Hepatocyte (in vitro differentiated cells): ENCODE measurements around the gene RASSF4. TPM values are rescaled to one million over a fixed set of nuclear protein-coding genes. Genes with fewer than 3 reads are reported as not detected.

ENCODE experiments used
- DNase-seq: peaks from one replicate; pipeline ENCODE4 v3.0.0-alpha.2; 2016; ENCODE audit warnings: low spot score
- H2AFZ ChIP-seq: fragments of 200-600 bp; sonication (generic); 2 replicates; pipeline ENCODE4 v1.6.0; 2016; ENCODE audit warnings: antibody characterized with exemption, mild to moderate bottlenecking
- H3K27ac ChIP-seq: fragments of 200-600 bp; sonication (generic); 2 replicates; pipeline ENCODE4 v1.5.1; 2016; ENCODE audit warnings: mild to moderate bottlenecking
- H3K27me3 ChIP-seq: fragments of 200-600 bp; sonication (generic); 2 replicates; pipeline ENCODE4 v1.6.1; 2016
- H3K36me3 ChIP-seq: fragments of 200-600 bp; sonication (generic); replicated peaks from 2 replicates; pipeline ENCODE4 v1.5.1; 2016; ENCODE audit warnings: low read depth; ENCODE audit not compliant: insufficient read depth
- H3K4me1 ChIP-seq: fragments of 200-600 bp; sonication (generic); 2 replicates; pipeline ENCODE4 v1.5.1; 2016; ENCODE audit warnings: mild to moderate bottlenecking, moderate library complexity; ENCODE audit not compliant: insufficient read depth
- H3K4me2 ChIP-seq: fragments of 200-600 bp; sonication (generic); 2 replicates; pipeline ENCODE4 v1.6.0; 2016
- H3K4me3 ChIP-seq: fragments of 200-600 bp; sonication (generic); 2 replicates; pipeline ENCODE4 v1.5.1; 2016; ENCODE audit warnings: mild to moderate bottlenecking
- H3K79me2 ChIP-seq: fragments of 200-600 bp; sonication (generic); 2 replicates; pipeline ENCODE4 v1.6.0; 2017; ENCODE audit warnings: mild to moderate bottlenecking
- H3K9me2 ChIP-seq: fragments of 200-600 bp; sonication (generic); replicated peaks from 2 replicates; pipeline ENCODE4 v1.6.0; 2017; ENCODE audit warnings: mild to moderate bottlenecking; ENCODE audit not compliant: insufficient read depth
- H3K9me3 ChIP-seq: fragments of 200-600 bp; sonication (generic); 2 replicates; pipeline ENCODE4 v1.5.1; 2016; ENCODE audit warnings: low read depth, mild to moderate bottlenecking
- H4K20me1 ChIP-seq: fragments of 200-600 bp; sonication (generic); 2 replicates; pipeline ENCODE4 v1.6.0; 2016; ENCODE audit warnings: mild to moderate bottlenecking; ENCODE audit not compliant: insufficient read depth, poor library complexity, severe bottlenecking
- EZH2 ChIP-seq: fragments of 200-600 bp; sonication (generic); IDR thresholded peaks from 2 replicates; pipeline ENCODE4 v1.6.1; 2016; ENCODE audit warnings: antibody characterized with exemption, mild to moderate bottlenecking, borderline replicate concordance
- EZH2phosphoT487 ChIP-seq: fragments of 200-600 bp; sonication (generic); IDR thresholded peaks from one replicate; pipeline ENCODE4 v1.6.1; 2018; ENCODE audit warnings: antibody characterized with exemption, mild to moderate bottlenecking, low read depth, moderate library complexity; ENCODE audit not compliant: unreplicated experiment, severe bottlenecking
- WGBS: methylation state at CpG from one replicate; pipeline ENCODE4 v1.1.6; 2016; ENCODE audit warnings: low lambda C conversion rate; ENCODE audit errors: missing lambda C conversion rate; 5-methylcytosine and 5-hydroxymethylcytosine counted together
- polyA plus RNA-seq: library from polyadenylated mRNA; unstranded; fragments of >200 nt; fragmentation: Nextera tagmentation; extraction: Ambion mirVana; gene quantifications from 2 replicates; pipeline ENCODE4 v1.2.1, GENCODE V29; 2016
- total RNA-seq: library from RNA; depleted of rRNA; stranded (reverse); fragments of >200 nt; gene quantifications from 2 replicates; pipeline ENCODE4 v1.2.3, GENCODE V29; 2014
- TF ChIP-seq, protein P1 (sequence below): fragments of 200-600 bp; sonication (generic); IDR thresholded peaks from 2 replicates; pipeline ENCODE4 v1.5.1; 2016; ENCODE audit warnings: antibody characterized with exemption, mild to moderate bottlenecking; ENCODE audit not compliant: poor library complexity

The RASSF4 gene
- total and polyA plus RNA-seq, 2 experiments from 2014 or later: 19.2 to 20.1 TPM

DNA sequence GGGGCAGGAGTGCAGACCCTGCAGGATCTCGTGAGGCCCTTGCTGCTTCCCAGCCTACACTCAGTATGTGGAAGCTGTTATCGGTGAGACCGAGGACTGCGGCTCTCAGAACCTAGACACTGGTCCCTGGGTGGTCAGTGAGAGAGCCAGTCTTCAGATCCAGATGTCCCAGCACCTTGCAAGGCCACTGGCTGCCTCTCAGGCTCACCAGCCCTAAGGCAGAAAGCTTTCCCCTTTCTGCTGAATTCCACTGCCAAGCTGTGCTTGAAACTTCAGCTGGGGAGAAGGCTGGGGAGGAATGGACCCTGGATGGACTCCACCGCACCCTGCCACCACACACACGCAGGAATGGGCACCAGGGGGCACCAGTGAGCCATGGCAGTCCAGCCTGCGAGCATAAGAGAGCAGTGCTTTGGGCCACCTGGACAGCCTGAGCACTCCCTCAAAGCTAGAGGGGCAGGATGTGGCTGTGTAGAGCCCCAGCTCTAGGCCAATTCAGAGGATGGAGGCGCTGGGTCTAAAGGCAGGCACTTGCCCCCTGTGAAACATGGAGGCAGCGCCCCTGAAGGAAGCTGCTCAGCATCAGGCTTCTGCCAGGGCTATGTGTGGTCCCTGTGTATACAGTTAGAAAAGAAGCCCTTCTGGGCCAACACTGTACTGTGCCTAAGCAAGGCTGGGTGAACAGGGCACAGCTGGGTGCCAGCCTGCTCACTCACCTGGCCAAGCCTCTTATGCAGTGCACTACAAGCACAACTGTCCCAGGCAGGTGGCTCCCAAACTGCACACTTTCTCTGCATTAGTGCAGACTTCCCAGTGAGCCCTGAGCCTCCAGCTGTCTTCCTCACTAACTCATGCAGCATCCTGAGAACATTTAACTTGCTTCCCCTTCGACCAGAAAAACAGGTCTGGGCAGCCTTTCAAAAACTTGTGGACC is 26.8 kb upstream of the RASSF4 start:
- Histone ChIP-seq H4K20me1 (no peaks in the 10 kb centered on the region), H3K4me2 (no peak overlapping the region), H2AFZ (no peak overlapping the region), H3K79me2 (no peaks in the 10 kb centered on the region), H3K27me3 (no peaks in the 10 kb centered on the region), H3K9me2 (no peaks in the 10 kb centered on the region), H3K27ac (no peak overlapping the region), H3K9me3 (no peaks in the 10 kb centered on the region), H3K4me3 (no peak overlapping the region), H3K4me1 (no peaks in the 10 kb centered on the region), H3K36me3 (no peaks in the 10 kb centered on the region)
- WGBS: 47% methylated on average over 10 of the region's 10 CpGs
- TF ChIP-seq, protein P1, sequence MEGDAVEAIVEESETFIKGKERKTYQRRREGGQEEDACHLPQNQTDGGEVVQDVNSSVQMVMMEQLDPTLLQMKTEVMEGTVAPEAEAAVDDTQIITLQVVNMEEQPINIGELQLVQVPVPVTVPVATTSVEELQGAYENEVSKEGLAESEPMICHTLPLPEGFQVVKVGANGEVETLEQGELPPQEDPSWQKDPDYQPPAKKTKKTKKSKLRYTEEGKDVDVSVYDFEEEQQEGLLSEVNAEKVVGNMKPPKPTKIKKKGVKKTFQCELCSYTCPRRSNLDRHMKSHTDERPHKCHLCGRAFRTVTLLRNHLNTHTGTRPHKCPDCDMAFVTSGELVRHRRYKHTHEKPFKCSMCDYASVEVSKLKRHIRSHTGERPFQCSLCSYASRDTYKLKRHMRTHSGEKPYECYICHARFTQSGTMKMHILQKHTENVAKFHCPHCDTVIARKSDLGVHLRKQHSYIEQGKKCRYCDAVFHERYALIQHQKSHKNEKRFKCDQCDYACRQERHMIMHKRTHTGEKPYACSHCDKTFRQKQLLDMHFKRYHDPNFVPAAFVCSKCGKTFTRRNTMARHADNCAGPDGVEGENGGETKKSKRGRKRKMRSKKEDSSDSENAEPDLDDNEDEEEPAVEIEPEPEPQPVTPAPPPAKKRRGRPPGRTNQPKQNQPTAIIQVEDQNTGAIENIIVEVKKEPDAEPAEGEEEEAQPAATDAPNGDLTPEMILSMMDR: peak; percentile 81
- no peak for TF ChIP-seq EZH2phosphoT487
- DNase-seq: peak; percentile 92

DNA sequence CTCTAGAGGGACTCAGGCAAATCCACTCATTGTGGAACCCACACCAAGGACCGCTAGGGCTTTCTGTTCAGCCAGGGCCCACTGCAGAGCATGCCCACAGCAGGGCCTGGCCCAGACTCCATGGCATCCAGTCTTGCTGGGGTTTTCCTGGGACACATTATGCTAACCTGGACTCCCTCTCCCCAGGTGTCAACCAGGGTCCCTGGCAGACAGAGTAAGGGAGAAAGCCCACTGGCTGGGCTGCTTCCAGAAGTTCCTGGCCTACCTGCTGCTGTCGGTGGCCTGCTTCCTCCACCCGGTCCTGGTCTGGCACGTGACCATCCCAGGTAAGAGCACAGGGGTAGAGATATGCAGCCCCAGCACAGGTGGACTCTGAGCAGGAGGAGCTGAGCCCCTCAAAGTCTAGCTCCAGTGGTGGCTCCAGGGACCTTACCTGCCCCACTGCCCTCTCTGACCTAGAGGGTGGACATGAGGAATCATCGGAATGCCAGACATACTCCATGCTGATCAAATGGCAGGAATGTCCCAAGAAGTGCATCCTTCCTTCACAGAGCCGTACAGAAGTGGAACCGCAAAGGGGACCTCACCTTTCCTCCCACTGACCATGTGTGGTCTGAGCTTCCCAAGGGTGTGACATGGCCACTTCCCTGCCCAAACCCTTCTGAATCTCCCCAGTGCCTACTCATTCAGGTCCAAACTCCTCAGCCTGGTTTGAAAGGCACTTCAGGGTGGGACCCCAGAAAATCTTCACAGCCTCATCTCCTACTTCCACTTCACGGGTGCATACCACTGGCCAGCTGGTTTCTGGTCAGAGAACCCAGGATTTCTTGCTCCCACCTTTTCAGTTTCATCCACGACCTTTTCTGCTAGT is 25.9 kb upstream of the RASSF4 start:
- H3K27me3 ChIP-seq: no peaks in the 10 kb centered on the region
- H3K4me3 ChIP-seq: no peak overlapping the region
- WGBS: 81% methylated on average over 9 of the region's 9 CpGs
- H3K4me2 ChIP-seq: no peak overlapping the region
- H3K36me3 ChIP-seq: no peaks in the 10 kb centered on the region
- no peaks in the 10 kb centered on the region for H3K79me2 ChIP-seq
- no peaks in the 10 kb centered on the region for H3K9me3 ChIP-seq
- H4K20me1 ChIP-seq: no peaks in the 10 kb centered on the region
- no peak for TF ChIP-seq EZH2
- TF ChIP-seq, protein P1: no peak
- TF ChIP-seq EZH2phosphoT487: no peak
- no peak overlapping the region for H3K27ac ChIP-seq
- no peak overlapping the region for H2AFZ ChIP-seq
- H3K9me2 ChIP-seq: no peaks in the 10 kb centered on the region
- no peak for DNase-seq
- H3K4me1 ChIP-seq: no peaks in the 10 kb centered on the region

DNA sequence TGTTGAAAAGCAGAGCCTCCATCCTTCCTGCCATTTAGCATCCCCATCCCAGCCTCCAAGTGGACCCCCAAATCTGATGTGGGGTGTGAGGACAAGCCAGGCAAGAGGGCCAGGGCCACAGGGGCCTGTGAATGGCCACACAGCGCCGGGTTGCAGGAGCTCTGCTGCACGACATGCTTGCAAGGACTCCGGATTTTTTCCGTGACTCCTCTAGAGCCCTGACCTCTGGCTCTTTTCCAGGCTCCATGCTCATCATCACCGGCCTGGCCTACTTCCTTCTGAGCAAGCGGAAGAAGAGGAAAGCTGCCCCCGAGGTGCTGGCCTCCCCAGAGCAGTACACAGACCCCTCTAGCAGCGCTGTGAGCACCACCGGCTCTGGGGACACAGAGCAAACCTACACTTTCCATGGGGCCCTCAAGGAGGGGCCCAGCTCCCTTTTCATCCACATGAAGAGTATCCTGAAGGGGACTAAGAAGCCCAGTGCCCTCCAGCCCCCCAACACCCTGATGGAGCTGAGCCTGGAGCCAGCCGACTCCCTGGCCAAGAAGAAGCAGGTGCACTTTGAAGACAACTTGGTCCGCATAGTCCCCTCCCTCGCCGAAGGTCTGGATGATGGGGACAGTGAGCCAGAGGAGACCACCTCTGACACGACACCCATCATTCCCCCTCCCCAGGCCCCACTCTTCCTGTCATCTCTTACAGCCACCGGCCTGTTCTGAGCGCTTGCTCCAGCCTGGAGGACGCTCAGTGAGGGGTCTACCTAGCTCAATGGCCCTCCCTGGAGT is 25.0 kb upstream of the RASSF4 start:
- no peak overlapping the region for H3K27ac ChIP-seq
- no peaks in the 10 kb centered on the region for H3K36me3 ChIP-seq
- no peaks in the 10 kb centered on the region for H3K79me2 ChIP-seq
- no peaks in the 10 kb centered on the region for H3K9me3 ChIP-seq
- no peak overlapping the region for H3K4me3 ChIP-seq
- no peaks in the 10 kb centered on the region for H3K27me3 ChIP-seq
- no peak overlapping the region for H3K4me2 ChIP-seq
- H3K9me2 ChIP-seq: no peaks in the 10 kb centered on the region
- H4K20me1 ChIP-seq: no peaks in the 10 kb centered on the region
- DNase-seq: no peak
- no peaks in the 10 kb centered on the region for H3K4me1 ChIP-seq
- no peak overlapping the region for H2AFZ ChIP-seq
- TF ChIP-seq EZH2phosphoT487: no peak
- TF ChIP-seq, protein P1: no peak
- TF ChIP-seq EZH2: no peak
- WGBS: 89% methylated on average over 18 of the region's 18 CpGs
